Endodermal cell (in vitro differentiated cells): Measurements from ENCODE around the gene SART3. TPM values are rescaled to one million over a fixed set of nuclear protein-coding genes. Genes with fewer than 3 reads are reported as not detected.
A peak's percentile ranks its signal among the peaks of the same experiment; 100 is the strongest.

ENCODE experiments used
- DNase-seq: peaks from one replicate; pipeline ENCODE4 v3.0.0-alpha.2; 2017
- H3K27ac ChIP-seq: 2 replicates; pipeline ENCODE4 v1.5.1; 2013; ENCODE audit warnings: mild to moderate bottlenecking, low read depth, low read length, moderate library complexity
- H3K27me3 ChIP-seq: 2 replicates; pipeline ENCODE4 v1.6.1; 2013; ENCODE audit warnings: mild to moderate bottlenecking, low read length, moderate library complexity; ENCODE audit not compliant: insufficient read depth, control insufficient read depth, poor library complexity, severe bottlenecking
- H3K36me3 ChIP-seq: 2 replicates; pipeline ENCODE4 v1.7.0; 2013; ENCODE audit warnings: mild to moderate bottlenecking, low read length, moderate library complexity; ENCODE audit not compliant: control insufficient read depth, insufficient read depth
- H3K4me1 ChIP-seq: one replicate; pipeline ENCODE4 v1.7.0; 2013; ENCODE audit warnings: low read length; ENCODE audit not compliant: control insufficient read depth, insufficient read depth
- H3K4me3 ChIP-seq: 2 replicates; pipeline ENCODE4 v1.5.1; 2013; ENCODE audit warnings: mild to moderate bottlenecking, low read length, moderate library complexity
- H3K9ac ChIP-seq: 2 replicates; pipeline ENCODE4 v1.6.1; 2013; ENCODE audit warnings: mild to moderate bottlenecking, low read length, moderate library complexity; ENCODE audit not compliant: poor library complexity, severe bottlenecking; ENCODE audit errors: extremely low read depth
- H3K9me3 ChIP-seq: 2 replicates; pipeline ENCODE4 v1.6.1; 2013; ENCODE audit warnings: mild to moderate bottlenecking, low read length, moderate library complexity; ENCODE audit not compliant: control insufficient read depth
- H3K27ac Mint-ChIP-seq: 2 replicates; pipeline ENCODE4 v1.8.0; 2020; ENCODE audit warnings: mixed read lengths
- H3K27me3 Mint-ChIP-seq: 2 replicates; pipeline ENCODE4 v1.8.0; 2021; ENCODE audit warnings: mild to moderate bottlenecking, mixed read lengths; ENCODE audit not compliant: insufficient read depth
- H3K36me3 Mint-ChIP-seq: 2 replicates; pipeline ENCODE4 v1.8.0; 2020; ENCODE audit warnings: low read depth, mixed read lengths
- H3K4me1 Mint-ChIP-seq: 2 replicates; pipeline ENCODE4 v1.8.0; 2020; ENCODE audit warnings: mixed read lengths
- H3K4me3 Mint-ChIP-seq: 2 replicates; pipeline ENCODE4 v1.8.0; 2020; ENCODE audit warnings: mild to moderate bottlenecking, moderate library complexity, mixed read lengths
- H3K9me3 Mint-ChIP-seq: 2 replicates; pipeline ENCODE4 v1.8.0; 2020; ENCODE audit warnings: mild to moderate bottlenecking, mixed read lengths
- CTCF ChIP-seq: fragments of 200-600 bp; sonication (generic); conservative IDR thresholded peaks from 2 replicates; pipeline ENCODE4 v1.5.0; 2021; ENCODE audit warnings: antibody characterized with exemption, mild to moderate bottlenecking
- WGBS, 2 experiments: methylation state at CpG; one replicate each; pipeline versions ENCODE4 v1.1.5 to v1.1.7; 2013; ENCODE audit warnings: missing lambda C conversion rate in 2 of 2, mixed read lengths in 1 of 2; ENCODE audit not compliant: insufficient coverage in 1 of 2, insufficient read length in 1 of 2; 5-methylcytosine and 5-hydroxymethylcytosine counted together
- total RNA-seq, 2 donors: library from RNA; stranded (reverse); fragmentation: NEBNext Ultra II Directional in 1 of 2; extraction: Animal tissue kit (Norgen Biotek cat#: 25700) in 1 of 2; gene quantifications; 2 replicates in 1 of 2; 3 replicates in 1 of 2; pipeline ENCODE4 v1.2.1, GENCODE V29; 2021

The SART3 gene
- total RNA-seq, 2 donors from 2014 or later, result 83.5 to 86.2 TPM

DNA sequence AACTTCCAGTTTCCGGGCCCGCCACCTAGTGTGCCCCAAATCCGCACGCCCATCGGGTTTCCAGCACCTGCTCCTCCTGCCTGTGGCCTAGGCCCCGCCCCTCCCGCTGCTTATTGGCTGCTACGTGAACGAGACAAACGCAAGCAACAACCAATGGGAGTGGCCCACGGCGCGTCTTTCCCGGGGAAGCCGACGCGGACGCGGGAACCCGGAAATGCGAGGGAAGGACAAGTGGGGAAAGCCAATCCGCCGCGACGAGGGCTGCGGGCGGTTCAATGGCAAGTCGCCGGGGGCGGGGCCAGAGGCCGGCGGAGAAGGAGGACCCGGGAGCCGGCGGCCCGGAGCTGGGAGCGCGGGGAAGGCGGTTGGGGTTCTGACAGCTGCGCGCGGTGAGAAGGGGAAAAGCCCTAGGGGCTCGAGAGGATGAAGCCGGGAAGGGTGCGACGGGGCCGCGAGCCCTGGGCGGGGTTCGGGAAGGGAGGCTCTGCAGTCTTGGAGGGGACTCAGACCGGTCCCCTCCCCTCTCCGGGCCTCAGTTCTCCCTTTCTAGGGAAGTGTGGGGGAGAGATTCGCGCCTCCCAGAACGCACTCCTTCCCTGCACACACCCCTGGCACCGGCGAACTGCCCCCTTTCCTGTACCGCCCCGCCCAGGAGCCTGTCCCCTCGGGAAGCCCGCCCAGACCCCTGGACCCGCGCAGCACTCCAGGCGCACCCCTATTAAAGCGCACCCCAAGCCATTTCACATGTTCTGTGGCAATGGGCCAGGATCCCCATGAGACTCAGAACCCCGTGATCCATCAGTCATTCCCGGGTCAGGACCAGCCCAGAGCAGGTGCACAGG, 45.8 kb downstream of the SART3 start, which contains the start of gene FICD:
Gene FICD, plus strand, starts transcription at position 305 of the 842 bp plus-strand sequence. CDS start 1,696 bp downstream, outside the sequence.
- H3K4me1 Mint-ChIP-seq, result peaks cover 11% of the 10 kb centered on the region
- no peaks in the 10 kb centered on the region for H3K27me3 Mint-ChIP-seq
- 0% methylated on average over 10 to 65 of the region's 67 CpGs for WGBS, 2 experiments
- no peaks in the 10 kb centered on the region for H3K9me3 Mint-ChIP-seq
- H3K9ac ChIP-seq, result peak within 1 kb of the TSS; percentile 79
- peak within 1 kb of the TSS; percentile 86 for H3K27ac Mint-ChIP-seq
- peak; percentile 100 for DNase-seq
- peak within 1 kb of the TSS; percentile 96 for H3K4me3 ChIP-seq
- H3K9me3 ChIP-seq, result no peaks in the 10 kb centered on the region
- H3K36me3 ChIP-seq, result peaks cover 30% of the 10 kb centered on the region
- H3K27me3 ChIP-seq, result no peaks in the 10 kb centered on the region
- no peak within 1 kb of the TSS for H3K27ac ChIP-seq
- peaks cover 24% of the 10 kb centered on the region for H3K36me3 Mint-ChIP-seq
- peak within 1 kb of the TSS; percentile 88 for H3K4me3 Mint-ChIP-seq
- H3K4me1 ChIP-seq, result peaks cover 4% of the 10 kb centered on the region
- TF ChIP-seq CTCF, result no peak

DNA sequence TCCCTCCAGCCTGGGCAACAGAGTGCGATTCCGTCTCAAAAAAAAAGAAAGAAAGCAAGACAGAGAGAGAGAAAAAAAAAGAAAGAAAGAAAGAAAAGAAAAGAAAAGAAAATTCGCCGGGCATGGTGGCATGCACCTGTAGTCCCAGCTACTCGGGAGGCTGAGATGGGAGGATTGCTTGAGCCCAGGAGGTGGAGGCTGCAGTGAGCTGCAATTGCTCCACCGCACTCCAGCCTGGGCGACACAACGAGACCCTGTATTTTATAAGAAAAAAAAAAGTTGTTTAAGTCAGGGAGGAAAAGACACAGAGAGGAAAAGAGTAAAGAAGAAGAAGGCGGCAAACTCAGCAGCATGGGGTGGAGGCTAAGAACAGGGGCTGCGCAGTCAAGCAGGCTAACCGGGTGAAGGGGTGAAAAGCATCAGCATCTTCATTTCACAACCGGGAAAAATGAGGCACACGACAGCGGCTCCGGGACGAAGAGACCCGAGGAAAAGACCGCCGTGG, 46.5 kb downstream of the SART3 start:
- no peak for DNase-seq
- Histone ChIP-seq H3K27ac (no peak overlapping the region), H3K27me3 (no peaks in the 10 kb centered on the region), H3K9ac (peak overlapping the region; percentile 41), H3K4me3 (peak overlapping the region; percentile 81), H3K4me1 (peaks cover 4% of the 10 kb centered on the region), H3K36me3 (peaks cover 23% of the 10 kb centered on the region), H3K9me3 (no peaks in the 10 kb centered on the region)
- H3K9me3 Mint-ChIP-seq, result no peaks in the 10 kb centered on the region
- TF ChIP-seq CTCF, result no peak
- no peak overlapping the region for H3K27ac Mint-ChIP-seq
- H3K4me3 Mint-ChIP-seq, result peak overlapping the region; percentile 88
- no peaks in the 10 kb centered on the region for H3K27me3 Mint-ChIP-seq
- WGBS, 2 experiments, result 43 to 71% methylated on average over 8 to 19 of the region's 19 CpGs
- H3K4me1 Mint-ChIP-seq, result peaks cover 11% of the 10 kb centered on the region
- peaks cover 17% of the 10 kb centered on the region for H3K36me3 Mint-ChIP-seq

GRCh38 chr12:108511633-108512540, 49.1 kb downstream of the SART3 start:
- TF ChIP-seq CTCF, result peak; percentile 92
- H3K27ac ChIP-seq, result no peak overlapping the region
- H3K9me3 ChIP-seq, result no peaks in the 10 kb centered on the region
- peaks cover 4% of the 10 kb centered on the region for H3K4me1 ChIP-seq
- peak; percentile 95 for DNase-seq
- H3K4me1 Mint-ChIP-seq, result peaks cover 11% of the 10 kb centered on the region
- H3K9me3 Mint-ChIP-seq, result peaks cover 4% of the 10 kb centered on the region
- H3K4me3 Mint-ChIP-seq, result no peak overlapping the region
- no peak overlapping the region for H3K9ac ChIP-seq
- H3K27me3 ChIP-seq, result no peaks in the 10 kb centered on the region
- H3K4me3 ChIP-seq, result no peak overlapping the region
- H3K36me3 Mint-ChIP-seq, result no peaks in the 10 kb centered on the region
- no peaks in the 10 kb centered on the region for H3K27me3 Mint-ChIP-seq
- peak overlapping the region; percentile 53 for H3K27ac Mint-ChIP-seq
- WGBS, 2 experiments, result 28 to 42% methylated on average over 13 to 15 of the region's 15 CpGs
- H3K36me3 ChIP-seq, result no peaks in the 10 kb centered on the region
